ENCODE measurements around the gene CAMKK1.

The CAMKK1 gene

DNA sequence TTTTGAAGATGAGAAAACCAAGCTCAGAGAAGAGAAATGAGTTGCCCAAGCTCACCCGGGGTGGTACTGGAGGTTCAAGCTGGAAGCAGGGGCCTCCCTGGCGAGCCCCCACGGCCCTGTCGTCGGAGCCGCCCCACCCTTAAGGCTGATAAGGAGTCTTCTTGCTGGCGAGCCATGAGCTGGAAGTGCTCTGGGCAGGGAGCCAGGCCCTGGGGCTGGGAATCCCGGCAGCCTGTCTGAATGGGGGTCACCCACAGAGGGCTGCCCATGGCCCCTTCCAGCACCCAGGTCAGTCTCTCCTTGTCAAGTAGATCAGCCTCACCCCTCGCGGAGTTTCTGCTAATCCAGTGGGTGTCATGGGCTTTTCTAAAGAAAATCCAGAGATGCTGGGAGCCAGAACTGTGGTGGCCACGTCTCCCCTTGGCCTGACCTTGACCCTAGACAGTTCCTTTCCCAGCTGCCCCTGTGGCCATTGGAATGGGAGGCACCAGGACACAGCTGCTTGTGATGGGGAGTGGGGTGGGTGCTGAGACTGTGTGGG, 24.6 kb upstream of the CAMKK1 start:
- no peak for DNase-seq (ENCODE audit: low spot score)

DNA sequence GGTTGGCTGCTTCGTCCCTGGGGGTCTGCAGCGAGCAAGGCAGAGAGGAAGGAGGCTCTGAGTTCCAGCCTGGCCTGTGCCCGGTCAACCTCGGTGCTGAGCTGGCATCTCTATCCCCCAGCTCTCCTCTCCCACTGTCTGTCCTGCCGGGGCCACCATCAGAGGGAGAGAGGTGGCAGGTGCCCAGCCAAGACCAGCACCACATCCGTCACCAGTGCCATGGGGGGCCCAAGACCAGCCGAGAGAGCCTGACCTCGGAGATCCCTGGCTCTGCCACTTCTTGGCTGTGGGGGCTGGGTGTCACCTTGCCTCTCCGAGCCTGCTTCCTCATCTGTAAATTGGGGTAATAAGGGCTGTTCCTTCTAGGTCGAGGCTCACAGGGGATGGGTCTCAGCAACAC, 24.0 kb upstream of the CAMKK1 start:
- DNase-seq (ENCODE audit: low spot score): no peak

DNA sequence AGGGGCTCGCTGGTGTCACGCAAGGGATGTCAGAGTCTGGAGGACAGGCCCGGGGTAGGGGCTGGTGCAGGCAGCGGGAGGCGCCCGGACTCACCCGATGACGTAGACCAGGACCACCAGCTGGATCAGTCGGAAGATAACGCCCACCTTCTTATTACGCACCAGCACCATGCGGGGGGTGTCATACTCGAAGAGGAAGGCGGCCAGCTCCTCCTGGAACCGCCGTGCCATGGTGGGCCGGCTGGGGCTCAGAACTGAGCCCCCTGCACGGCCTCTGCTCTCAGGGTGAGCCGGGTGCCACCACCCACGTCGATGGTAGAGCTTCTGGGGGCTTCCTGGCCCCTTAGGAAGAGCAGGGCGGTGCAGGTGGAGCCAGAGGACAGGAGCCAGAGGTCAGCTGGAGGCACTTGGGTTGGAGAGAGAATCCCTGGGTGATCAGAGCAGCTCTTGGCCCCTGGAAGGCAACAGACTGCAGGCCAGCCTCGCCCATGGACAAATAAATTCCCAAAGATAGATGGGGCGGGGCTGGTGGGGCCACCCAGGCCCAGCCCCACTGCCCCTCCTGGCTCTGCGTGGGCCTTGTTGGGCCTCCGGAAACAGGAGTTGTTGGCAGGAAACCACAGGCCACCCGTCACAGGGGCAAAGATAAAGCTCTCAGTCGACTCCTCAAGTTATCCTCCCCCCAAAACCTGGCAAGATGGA, 23.3 kb upstream of the CAMKK1 start, which contains the start of gene P2RX1:
Gene P2RX1 (minus strand): TSS at position 471 of the 702 bp plus-strand sequence. CDS start 240 bp downstream, at position 231.
- peak; percentile 13 for DNase-seq (ENCODE audit: low spot score)

- DNase-seq (ENCODE audit: low spot score): no peak
These were observed 22.7 kb upstream of the CAMKK1 start for GRCh38 chr17:3915581-3915994.

DNA sequence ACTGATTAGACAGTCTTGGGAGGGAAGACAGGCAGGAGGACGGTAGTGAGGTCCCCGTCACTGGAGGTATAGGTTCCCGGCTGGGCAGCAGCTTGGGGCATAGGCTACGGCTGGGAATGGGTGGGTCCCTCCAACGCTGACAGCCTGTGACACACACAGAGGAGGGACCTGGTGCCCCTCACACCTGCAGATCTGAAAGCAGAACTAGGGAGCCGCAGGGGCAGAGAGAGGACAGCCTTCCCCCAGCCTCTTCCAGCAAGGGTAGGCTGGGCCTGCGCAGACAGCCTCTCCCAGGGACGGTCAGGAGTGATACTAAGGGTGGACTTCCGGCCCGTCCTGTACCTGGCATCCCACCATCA, 21.4 kb upstream of the CAMKK1 start:
- no peak for DNase-seq (ENCODE audit: low spot score)

GRCh38 chr17:3913531-3914311, 20.9 kb upstream of the CAMKK1 start:
- peak; percentile 77 for DNase-seq (ENCODE audit: low spot score)

DNA sequence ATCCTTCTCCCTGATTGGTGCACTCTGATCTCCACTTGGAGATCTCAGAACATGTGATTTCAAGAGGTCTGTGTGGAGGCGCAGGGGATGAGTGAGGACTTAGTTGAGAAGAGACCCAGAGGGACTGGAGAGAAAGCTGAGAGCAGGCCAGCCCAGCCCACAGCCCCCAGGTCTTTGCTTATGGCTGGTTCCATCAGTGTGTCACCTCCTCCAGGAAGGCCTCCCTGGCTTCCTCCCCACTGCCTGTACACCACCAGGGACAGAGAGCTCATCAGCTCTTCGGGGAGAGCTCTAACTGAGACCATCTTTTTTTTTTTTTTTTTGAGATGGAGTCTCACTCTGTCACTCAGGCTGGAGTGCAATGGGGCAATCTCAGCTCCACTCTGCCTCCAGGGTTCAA, 20.0 kb upstream of the CAMKK1 start:
- DNase-seq (ENCODE audit: low spot score): no peak

DNA sequence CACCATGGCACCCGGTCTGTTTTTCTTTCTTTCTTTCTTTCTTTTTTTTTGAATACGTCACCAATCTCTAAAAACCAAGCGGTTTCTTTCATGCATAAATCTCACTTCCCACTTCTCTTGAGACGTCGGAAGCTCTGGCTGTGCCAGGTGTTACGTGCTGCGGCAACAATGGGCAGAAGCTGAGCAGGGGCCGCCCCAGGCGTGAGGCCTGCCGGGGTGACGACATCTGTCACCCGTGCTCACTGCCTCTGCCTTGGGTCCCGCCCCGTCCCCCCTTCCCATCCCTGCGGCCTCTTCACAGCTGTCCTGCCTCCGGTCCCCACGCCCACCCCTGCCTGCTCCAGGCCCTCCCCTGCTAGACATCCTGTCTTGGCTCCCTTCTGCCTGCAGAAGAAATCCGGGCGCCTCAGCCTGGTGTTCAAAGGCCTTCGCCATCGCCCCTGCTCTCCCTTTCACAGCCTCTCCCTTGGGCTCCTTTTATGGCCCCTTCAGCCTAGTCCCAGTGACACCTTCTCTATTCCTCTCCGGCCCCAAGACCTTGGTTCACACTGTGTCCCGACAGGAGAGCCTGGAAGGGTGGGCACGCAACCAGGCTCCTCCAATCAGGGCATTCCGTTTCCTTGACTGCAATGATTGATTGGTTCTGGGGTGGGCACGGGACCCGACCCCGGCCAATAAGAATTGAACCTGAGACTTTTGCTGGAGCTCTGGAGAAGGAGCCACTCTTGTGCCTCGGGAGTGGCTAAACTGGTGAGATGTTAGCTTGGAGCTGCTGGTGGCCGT, 18.6 kb upstream of the CAMKK1 start:
- peak; percentile 48 for DNase-seq (ENCODE audit: low spot score)

DNA sequence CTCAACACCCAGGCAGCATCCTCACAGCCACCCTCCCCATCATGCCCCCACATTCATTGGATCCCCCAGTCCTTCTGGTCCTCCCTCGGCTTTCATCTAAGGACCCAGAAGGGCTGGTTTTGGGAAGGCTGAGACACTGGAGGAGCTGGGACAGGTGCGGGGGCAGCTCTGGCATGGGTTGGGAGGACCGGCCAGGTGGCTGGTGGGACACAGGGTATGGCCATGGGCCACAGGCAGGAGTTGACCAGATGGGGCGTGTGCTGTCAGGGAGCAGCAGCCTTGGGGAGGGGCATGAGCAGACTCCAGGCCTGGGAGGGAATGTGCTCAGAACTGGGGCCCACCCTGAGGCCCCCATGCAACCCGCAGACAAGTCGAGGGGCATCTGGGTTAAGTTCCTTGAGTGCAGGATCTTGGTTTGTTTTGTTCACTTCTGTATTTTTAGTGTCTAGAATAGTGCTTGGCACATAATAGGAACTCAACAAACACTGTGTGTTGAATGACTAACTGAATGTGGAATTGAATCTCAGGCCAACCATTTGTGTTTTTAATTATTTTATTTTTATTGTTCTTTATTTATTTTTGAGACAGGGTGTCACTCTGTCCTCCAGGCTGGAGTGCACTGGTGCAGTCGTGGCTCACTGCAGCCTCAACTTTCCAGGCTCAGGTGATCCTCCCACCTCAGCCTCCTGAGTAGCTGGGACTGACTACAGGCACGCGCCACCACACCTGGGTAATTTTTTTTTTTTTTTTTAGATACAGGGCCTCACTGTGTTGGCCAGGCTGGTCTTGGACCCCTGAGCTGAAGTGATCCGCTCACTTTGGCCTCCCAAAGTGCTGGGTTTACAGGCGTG, 17.8 kb upstream of the CAMKK1 start:
- DNase-seq (ENCODE audit: low spot score): no peak

GRCh38 chr17:3909257-3909656, 16.4 kb upstream of the CAMKK1 start:
- DNase-seq (ENCODE audit: low spot score): no peak

DNA sequence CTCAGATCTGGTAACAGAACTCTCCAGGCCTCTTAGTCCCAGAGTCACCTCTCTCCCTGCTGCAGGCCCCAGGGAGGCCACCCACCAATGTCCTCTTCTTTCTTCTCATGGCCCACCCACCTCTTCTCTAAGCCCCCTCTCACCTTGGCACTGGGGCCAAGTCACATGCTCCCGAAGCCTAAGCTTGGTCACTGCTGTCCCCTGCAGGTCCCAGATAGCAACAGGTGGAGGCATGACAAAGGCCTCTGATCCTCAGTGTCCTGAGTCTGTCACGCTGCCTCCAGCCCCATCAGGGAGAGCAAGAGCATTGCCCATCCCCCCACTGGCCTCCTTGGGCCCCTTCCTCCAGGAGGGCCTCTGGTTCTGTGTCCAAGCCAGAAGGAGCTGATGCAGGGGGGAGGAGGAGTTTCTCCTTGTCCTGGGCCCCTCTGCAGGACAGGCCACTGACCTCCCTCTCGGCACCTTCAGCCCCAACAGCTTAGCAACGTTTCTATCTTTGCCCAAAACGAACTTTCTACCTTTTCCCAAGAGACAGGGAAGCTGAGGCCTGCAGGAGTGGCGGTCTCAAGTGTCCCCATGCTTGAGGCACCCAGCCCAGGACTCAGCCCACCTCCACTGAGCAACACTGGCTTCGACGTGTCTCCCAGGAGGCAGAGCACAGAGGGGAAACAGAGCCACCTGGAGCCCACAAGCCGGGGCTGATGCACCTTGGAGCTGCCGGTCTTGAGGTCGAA, 14.8 kb upstream of the CAMKK1 start:
- DNase-seq (ENCODE audit: low spot score): peak; percentile 6

DNA sequence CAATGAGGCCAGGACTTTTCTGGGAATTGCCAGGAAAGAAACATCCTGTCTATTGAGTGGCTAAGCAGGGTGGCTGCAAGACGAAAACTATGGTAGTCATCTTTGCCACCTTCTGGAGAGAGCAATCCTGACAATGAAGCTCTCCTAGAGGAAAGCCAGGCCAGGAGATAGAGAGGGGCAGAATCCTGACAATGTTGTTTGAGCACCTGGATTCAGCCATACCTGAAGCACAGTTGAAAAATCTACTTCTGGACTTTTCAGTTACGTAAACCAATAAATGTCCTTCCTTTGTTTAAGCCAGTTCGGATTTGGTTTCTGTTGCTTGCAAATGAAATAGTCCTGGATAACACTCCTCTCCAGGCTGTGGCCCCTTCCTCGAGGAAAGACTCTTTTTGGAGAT, 14.0 kb upstream of the CAMKK1 start:
- no peak for DNase-seq (ENCODE audit: low spot score)

DNA sequence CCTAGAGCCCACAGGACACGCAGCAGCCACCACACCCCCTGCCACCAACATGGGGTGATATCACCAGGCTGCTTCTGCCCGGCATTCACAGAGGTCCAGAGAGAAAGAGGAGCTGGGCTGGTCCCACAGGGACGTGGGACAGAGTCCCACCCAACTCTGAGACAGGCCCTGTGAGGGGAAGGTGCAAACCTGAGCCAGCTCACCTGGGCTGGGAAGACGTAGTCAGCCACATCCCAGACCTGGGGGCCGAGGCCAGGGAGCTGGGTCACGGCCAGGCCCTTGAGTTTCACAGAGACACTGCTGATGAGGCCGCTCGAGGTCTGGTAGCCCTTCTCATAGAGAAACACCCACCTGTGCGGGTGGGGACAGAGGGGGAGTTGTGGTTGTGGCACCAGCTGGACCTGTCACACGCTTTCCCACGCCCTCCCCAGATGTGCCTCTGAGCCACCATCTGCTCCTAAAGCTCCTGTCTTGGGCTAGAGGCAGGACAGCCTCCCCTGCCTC, 12.2 kb upstream of the CAMKK1 start:
- DNase-seq (ENCODE audit: low spot score): no peak

DNA sequence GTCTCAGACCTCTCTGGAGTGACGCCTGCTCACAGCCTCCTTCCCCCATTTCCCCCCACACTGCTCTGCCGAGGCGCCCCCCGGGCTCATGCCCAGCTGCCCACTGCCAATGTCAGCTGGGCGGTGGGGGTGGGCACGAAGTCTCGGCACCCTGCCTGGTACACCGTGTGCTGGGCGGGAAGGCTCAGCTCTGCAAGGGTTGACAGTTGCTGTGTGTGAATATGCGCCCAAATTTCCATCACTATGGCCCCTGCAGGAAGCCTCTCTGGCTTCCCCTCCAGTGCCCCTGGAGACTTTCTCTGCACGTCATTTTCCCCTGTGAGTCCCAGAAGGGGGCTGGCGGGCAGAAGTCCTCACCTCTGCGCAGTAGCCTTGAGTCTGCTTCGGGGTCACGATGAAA, 11.6 kb upstream of the CAMKK1 start:
- DNase-seq (ENCODE audit: low spot score): no peak

DNA sequence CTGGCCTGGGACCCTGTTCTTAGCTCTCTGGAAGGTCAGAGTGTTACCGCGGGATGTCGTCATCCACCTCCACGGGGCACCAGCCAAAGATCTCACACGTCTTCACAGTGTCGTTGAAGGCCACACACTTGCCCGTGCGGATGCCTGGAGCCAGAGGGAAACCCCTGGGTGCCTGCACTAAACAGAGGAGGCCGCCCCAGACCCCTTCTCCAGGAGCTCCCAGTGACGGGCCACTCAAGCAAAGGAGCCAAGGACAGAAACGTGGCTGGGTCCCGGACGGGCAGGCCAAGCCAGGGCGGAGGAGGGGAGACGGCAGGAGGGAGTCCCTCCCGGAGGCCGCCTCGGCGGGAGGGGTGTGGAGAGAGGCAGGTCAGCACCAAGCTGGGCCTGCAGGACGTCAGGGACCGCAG, 11.0 kb upstream of the CAMKK1 start:
- no peak for DNase-seq (ENCODE audit: low spot score)

DNA sequence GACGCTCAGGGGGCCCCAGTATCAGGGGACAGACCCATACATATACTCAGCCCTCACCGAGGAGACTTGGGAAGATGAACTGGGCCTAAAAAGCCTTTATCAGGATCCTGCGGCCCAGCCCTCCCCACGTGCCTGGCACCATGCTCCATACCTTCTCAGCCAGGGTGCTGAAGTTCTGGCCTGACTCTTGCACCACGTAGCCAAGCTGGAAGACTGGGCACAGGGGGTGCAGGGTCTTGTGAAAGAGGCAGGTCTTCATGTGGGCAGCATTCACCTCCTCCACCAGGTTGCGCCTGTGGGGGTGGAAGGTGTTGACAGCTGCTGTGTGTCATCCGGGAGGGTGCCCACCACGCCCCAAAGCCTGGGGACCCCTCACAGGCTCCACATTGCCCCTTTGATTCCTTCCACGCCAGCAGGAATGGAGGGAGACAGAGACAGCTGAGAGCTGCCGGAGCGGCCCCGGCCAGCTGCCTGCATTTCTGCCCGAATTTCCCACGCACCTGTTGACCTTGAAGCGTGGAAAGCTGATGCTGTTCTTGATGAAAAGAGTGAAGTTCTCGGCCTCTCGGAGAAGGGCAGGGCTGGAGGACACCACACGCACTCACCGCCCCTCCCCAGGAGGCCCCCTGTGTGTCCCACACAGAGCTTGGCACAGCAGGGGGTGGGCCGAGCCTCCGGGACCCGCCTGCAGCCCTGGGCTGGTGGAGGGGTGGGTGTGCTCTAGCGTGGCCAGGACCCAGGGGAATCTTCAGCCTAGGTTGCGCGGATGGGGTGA, 10.4 kb upstream of the CAMKK1 start:
- no peak for DNase-seq (ENCODE audit: low spot score)

GRCh38 chr17:3900646-3901045, 7.8 kb upstream of the CAMKK1 start:
- DNase-seq (ENCODE audit: low spot score): no peak

DNA sequence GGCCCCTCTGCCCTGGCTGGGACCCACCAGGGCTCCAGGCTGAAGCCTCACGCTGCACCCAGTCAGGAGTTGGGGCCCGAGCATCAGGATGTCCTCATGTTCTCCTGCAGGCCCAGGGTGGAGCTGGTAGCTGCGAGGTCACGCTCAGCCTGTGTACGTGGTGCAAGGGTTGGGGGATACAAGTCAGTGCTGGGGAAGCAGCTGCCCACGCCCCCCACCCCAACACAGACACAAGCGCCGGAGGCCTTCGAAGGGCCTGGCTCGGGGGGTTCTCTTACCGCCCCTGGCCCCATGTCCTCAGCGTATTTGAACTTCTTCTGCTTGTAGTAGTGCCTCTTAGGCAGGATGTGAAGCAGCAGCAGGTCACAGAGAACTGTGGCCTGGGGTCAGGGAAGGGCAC, 4.9 kb upstream of the CAMKK1 start:
- DNase-seq (ENCODE audit: low spot score): no peak

DNA sequence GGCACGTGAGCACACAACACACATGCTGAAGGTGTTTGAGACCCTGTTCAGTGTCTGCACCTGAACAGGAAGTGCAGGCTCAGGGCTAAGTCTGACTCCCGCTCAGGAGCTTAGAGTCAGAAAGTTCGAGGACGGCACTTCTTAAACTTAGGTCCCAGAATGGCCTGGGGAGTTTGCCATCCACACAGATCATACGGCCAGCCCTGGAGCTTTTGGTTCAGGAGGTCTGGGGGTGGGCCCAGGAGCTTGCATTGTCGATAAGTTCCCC, 4.0 kb upstream of the CAMKK1 start:
- no peak for DNase-seq (ENCODE audit: low spot score)
